ENCODE results near the gene GRB2. TPM values are rescaled to one million over a fixed set of nuclear protein-coding genes. Genes with fewer than 3 reads are reported as not detected.

Gene GRB2
- total RNA-seq, 1 donor from 2014 or later: 172 TPM

- Mint-ChIP-seq H3K36me3 (ENCODE audit: low read depth) (peaks cover 49% of the 10 kb centered on the region), H3K9me3 (no peaks in the 10 kb centered on the region), H3K4me3 (no peak overlapping the region), H3K4me1 (peaks cover 13% of the 10 kb centered on the region), H3K27ac (no peak overlapping the region), H3K27me3 (no peaks in the 10 kb centered on the region)
- DNase-seq: no peak
- intact Hi-C loops (cut with micrococcal nuclease): no loop called here
Observed at GRCh38 chr17:75277664-75278071, 127.8 kb downstream of the GRB2 start.

- H3K9me3 Mint-ChIP-seq: no peaks in the 10 kb centered on the region
- H3K27me3 Mint-ChIP-seq: no peaks in the 10 kb centered on the region
- H3K36me3 Mint-ChIP-seq (ENCODE audit: low read depth): peaks cover 47% of the 10 kb centered on the region
- DNase-seq: no peak
- intact Hi-C loops (cut with micrococcal nuclease): no loop called here
- H3K4me1 Mint-ChIP-seq: peaks cover 28% of the 10 kb centered on the region
- H3K27ac Mint-ChIP-seq: peak overlapping the region; percentile 36
- peak overlapping the region; percentile 41 for H3K4me3 Mint-ChIP-seq
Observed at GRCh38 chr17:75273977-75274708, 131.3 kb downstream of the GRB2 start.

- no peaks in the 10 kb centered on the region for H3K27me3 Mint-ChIP-seq
- peaks cover 30% of the 10 kb centered on the region for H3K4me1 Mint-ChIP-seq
- peak overlapping the region; percentile 89 for H3K4me3 Mint-ChIP-seq
- no peaks in the 10 kb centered on the region for H3K9me3 Mint-ChIP-seq
- peaks cover 42% of the 10 kb centered on the region for H3K36me3 Mint-ChIP-seq (ENCODE audit: low read depth)
- peak overlapping the region; percentile 69 for H3K27ac Mint-ChIP-seq
- no peak for DNase-seq
- intact Hi-C loops (cut with micrococcal nuclease): no loop called here
Observed at GRCh38 chr17:75272848-75273184, 132.7 kb downstream of the GRB2 start.

GRCh38 chr17:75271955-75272847 lies 133.3 kb downstream of the GRB2 start:
- peaks cover 30% of the 10 kb centered on the region for H3K4me1 Mint-ChIP-seq
- H3K9me3 Mint-ChIP-seq: no peaks in the 10 kb centered on the region
- peaks cover 41% of the 10 kb centered on the region for H3K36me3 Mint-ChIP-seq (ENCODE audit: low read depth)
- peak overlapping the region; percentile 89 for H3K4me3 Mint-ChIP-seq
- H3K27ac Mint-ChIP-seq: peak overlapping the region; percentile 87
- no peaks in the 10 kb centered on the region for H3K27me3 Mint-ChIP-seq
- no peak for DNase-seq
- intact Hi-C loops (cut with micrococcal nuclease): loop anchor here (1.0 kb wide), 2 partner anchors 17 to 140 kb away; partner anchors contain the start of gene SLC25A19

- Mint-ChIP-seq H3K36me3 (ENCODE audit: low read depth) (peaks cover 45% of the 10 kb centered on the region), H3K4me3 (peak overlapping the region; percentile 89), H3K9me3 (no peaks in the 10 kb centered on the region), H3K4me1 (peaks cover 32% of the 10 kb centered on the region), H3K27ac (peak overlapping the region; percentile 87), H3K27me3 (no peaks in the 10 kb centered on the region)
- peak; percentile 97 for DNase-seq
- intact Hi-C loops (cut with micrococcal nuclease): loop anchor here (1.0 kb wide), 2 partner anchors 18 to 141 kb away; partner anchors contain the start of gene SLC25A19
Observed at GRCh38 chr17:75271233-75271954, 134.1 kb downstream of the GRB2 start.

GRCh38 chr17:75270966-75271232 lies 134.6 kb downstream of the GRB2 start, which contains the start of gene MIF4GD:
TSS of gene MIF4GD (minus strand) at chr17:75271231. CDS start at chr17:75270195, 1,036 bp downstream.
- DNase-seq: no peak
- H3K36me3 Mint-ChIP-seq (ENCODE audit: low read depth): peaks cover 46% of the 10 kb centered on the region
- intact Hi-C loops (cut with micrococcal nuclease): loop anchor here (1.0 kb wide), 4 partner anchors 10 to 141 kb away; partner anchors contain the start of genes GGA3, GRB2, MRPS7 and SLC25A19

GRCh38 chr17:75270218-75270965 lies 135.1 kb downstream of the GRB2 start:
- H3K4me1 Mint-ChIP-seq: peaks cover 32% of the 10 kb centered on the region
- no peaks in the 10 kb centered on the region for H3K27me3 Mint-ChIP-seq
- peak overlapping the region; percentile 87 for H3K4me3 Mint-ChIP-seq
- DNase-seq: peak; percentile 89
- intact Hi-C loops (cut with micrococcal nuclease): loop anchor here (1.0 kb wide), 2 partner anchors 9 to 135 kb away; partner anchors contain the start of genes GGA3, GRB2 and MRPS7
- peaks cover 48% of the 10 kb centered on the region for H3K36me3 Mint-ChIP-seq (ENCODE audit: low read depth)
- H3K27ac Mint-ChIP-seq: peak overlapping the region; percentile 90
- H3K9me3 Mint-ChIP-seq: no peaks in the 10 kb centered on the region

More at GRCh38 chr17:75270966-75271232, 134.6 kb downstream of the GRB2 start, which contains the start of gene MIF4GD:
- H3K27me3 Mint-ChIP-seq: no peaks in the 10 kb centered on the region
- H3K4me1 Mint-ChIP-seq: peaks cover 32% of the 10 kb centered on the region
- H3K4me3 Mint-ChIP-seq: peak within 1 kb of the TSS; percentile 89
- H3K9me3 Mint-ChIP-seq: no peaks in the 10 kb centered on the region
- peak within 1 kb of the TSS; percentile 90 for H3K27ac Mint-ChIP-seq

- Mint-ChIP-seq H3K9me3 (no peaks in the 10 kb centered on the region), H3K27ac (peak overlapping the region; percentile 90), H3K4me3 (peak overlapping the region; percentile 87), H3K4me1 (peaks cover 30% of the 10 kb centered on the region), H3K27me3 (no peaks in the 10 kb centered on the region), H3K36me3 (ENCODE audit: low read depth) (peaks cover 49% of the 10 kb centered on the region)
- no peak for DNase-seq
- intact Hi-C loops (cut with micrococcal nuclease): loop anchor here (1.0 to 10.0 kb wide), 3 partner anchors 9 to 515 kb away; partner anchors contain the start of genes GGA3, GRB2, MRPS7 and UNK
Observed at GRCh38 chr17:75269844-75270217, 135.6 kb downstream of the GRB2 start.

Other genes with a start within 250 kb of the GRB2 start
- gene SUMO2, start 222.7 kb downstream of the GRB2 start, total RNA-seq: 658 and 659 TPM in 2 replicates
- 125 and 136 TPM in 2 replicates for gene NUP85, start 200.0 kb downstream of the GRB2 start, total RNA-seq
- gene GGA3, start 144.1 kb downstream of the GRB2 start, total RNA-seq: 84.2 and 86.9 TPM in 2 replicates
- 121 and 127 TPM in 2 replicates for gene MRPS7, start 143.8 kb downstream of the GRB2 start, total RNA-seq
- gene MIF4GD, start 134.4 kb downstream of the GRB2 start, total RNA-seq: 45.9 and 48.7 TPM in 2 replicates
- gene SLC25A19, start 116.2 kb downstream of the GRB2 start, total RNA-seq: 131 and 132 TPM in 2 replicates
- gene TMEM94, start 51.0 kb upstream of the GRB2 start, total RNA-seq: 68.9 and 69.5 TPM in 2 replicates
- gene CASKIN2, start 109.9 kb upstream of the GRB2 start, total RNA-seq: 1.4 and 1.6 TPM in 2 replicates
- 61.7 and 66.4 TPM in 2 replicates for gene TSEN54, start 110.8 kb upstream of the GRB2 start, total RNA-seq
- gene LLGL2, start 120.0 kb upstream of the GRB2 start, total RNA-seq: 6.5 and 9.0 TPM in 2 replicates
- 24.3 and 25.4 TPM in 2 replicates for gene MYO15B, start 182.1 kb upstream of the GRB2 start, total RNA-seq
- 0.14 and 0.38 TPM in 2 replicates for gene SMIM5, start 227.8 kb upstream of the GRB2 start, total RNA-seq